ENCODE results near the gene CA10.

CA10 gene

GRCh38 chr17:51802544-51802943 lies 356.0 kb downstream of the CA10 start:
- DNase-seq (ENCODE audit: low read depth in 1 of 2, low spot score in 1 of 2): no peak
- no peak overlapping the region for H3K27ac ChIP-seq (replicated peaks)
- H3K27me3 ChIP-seq (ENCODE audit: insufficient read depth, poor library complexity, severe bottlenecking): peaks cover 3% of the 10 kb centered on the region
- TF ChIP-seq CTCF (IDR thresholded peaks at IDR 0.05; ENCODE audit: insufficient read depth, low read length): no peak
- no peak for TF ChIP-seq GABPA (IDR thresholded peaks at IDR 0.05; ENCODE audit: low read depth)
- no peak for TF ChIP-seq REST (IDR thresholded peaks at IDR 0.05; ENCODE audit: insufficient replicate concordance, low read depth)
- TF ChIP-seq SPI1 (IDR thresholded peaks at IDR 0.05; ENCODE audit: borderline replicate concordance, low read depth): no peak
- no peak for TF ChIP-seq POLR2AphosphoS5 (IDR thresholded peaks at IDR 0.05; ENCODE audit: low read depth)
- H3K4me3 ChIP-seq (replicated peaks; ENCODE audit: insufficient read depth, low read length): no peak overlapping the region

- no peak for DNase-seq (ENCODE audit: low read depth in 1 of 2, low spot score in 1 of 2)
- Histone ChIP-seq H3K4me3 (replicated peaks; ENCODE audit: insufficient read depth, low read length) (no peak overlapping the region), H3K27ac (replicated peaks) (no peak overlapping the region), H3K27me3 (ENCODE audit: insufficient read depth, poor library complexity, severe bottlenecking) (peaks cover 3% of the 10 kb centered on the region)
- TF ChIP-seq CTCF (IDR thresholded peaks at IDR 0.05; ENCODE audit: insufficient read depth, low read length) (no peak), POLR2AphosphoS5 (IDR thresholded peaks at IDR 0.05; ENCODE audit: low read depth) (no peak), REST (IDR thresholded peaks at IDR 0.05; ENCODE audit: insufficient replicate concordance, low read depth) (no peak), SPI1 (IDR thresholded peaks at IDR 0.05; ENCODE audit: borderline replicate concordance, low read depth) (no peak), GABPA (IDR thresholded peaks at IDR 0.05; ENCODE audit: low read depth) (no peak)
Observed at GRCh38 chr17:51801626-51802025, 356.9 kb downstream of the CA10 start.

GRCh38 chr17:51799981-51800380 lies 358.5 kb downstream of the CA10 start:
- no peak overlapping the region for H3K27ac ChIP-seq (replicated peaks)
- TF ChIP-seq REST (IDR thresholded peaks at IDR 0.05; ENCODE audit: insufficient replicate concordance, low read depth): no peak
- TF ChIP-seq GABPA (IDR thresholded peaks at IDR 0.05; ENCODE audit: low read depth): no peak
- no peak for TF ChIP-seq CTCF (IDR thresholded peaks at IDR 0.05; ENCODE audit: insufficient read depth, low read length)
- no peak for TF ChIP-seq POLR2AphosphoS5 (IDR thresholded peaks at IDR 0.05; ENCODE audit: low read depth)
- TF ChIP-seq SPI1 (IDR thresholded peaks at IDR 0.05; ENCODE audit: borderline replicate concordance, low read depth): no peak
- H3K27me3 ChIP-seq (ENCODE audit: insufficient read depth, poor library complexity, severe bottlenecking): peaks cover 3% of the 10 kb centered on the region
- H3K4me3 ChIP-seq (replicated peaks; ENCODE audit: insufficient read depth, low read length): no peak overlapping the region
- no peak for DNase-seq (ENCODE audit: low read depth in 1 of 2, low spot score in 1 of 2)

All from HL-60 (cell line).